OCI-LY7 (cell line): ENCODE measurements around the gene MFAP3L.

Experiments
- CTCF ChIP-seq: fragments of 200-600 bp; sonication (generic); conservative IDR thresholded peaks from 2 replicates; pipeline ENCODE4 v1.5.1; 2014; ENCODE audit warnings: mild to moderate bottlenecking, antibody characterized with exemption, low read length, moderate library complexity, mixed read lengths
- EZH2phosphoT487 ChIP-seq: fragments of 200-600 bp; sonication (generic); IDR thresholded peaks from 2 replicates; pipeline ENCODE4 v1.6.1; 2018; ENCODE audit warnings: low read depth, borderline replicate concordance, mild to moderate bottlenecking, mixed run types, antibody characterized with exemption, low read length, moderate library complexity, mixed read lengths

- TF ChIP-seq CTCF (no peak), EZH2phosphoT487 (no peak)
Measured at GRCh38 chr4:170022211-170022610, 4.0 kb downstream of the MFAP3L start.
